ENCODE measurements around the gene TMEM59.

DNA sequence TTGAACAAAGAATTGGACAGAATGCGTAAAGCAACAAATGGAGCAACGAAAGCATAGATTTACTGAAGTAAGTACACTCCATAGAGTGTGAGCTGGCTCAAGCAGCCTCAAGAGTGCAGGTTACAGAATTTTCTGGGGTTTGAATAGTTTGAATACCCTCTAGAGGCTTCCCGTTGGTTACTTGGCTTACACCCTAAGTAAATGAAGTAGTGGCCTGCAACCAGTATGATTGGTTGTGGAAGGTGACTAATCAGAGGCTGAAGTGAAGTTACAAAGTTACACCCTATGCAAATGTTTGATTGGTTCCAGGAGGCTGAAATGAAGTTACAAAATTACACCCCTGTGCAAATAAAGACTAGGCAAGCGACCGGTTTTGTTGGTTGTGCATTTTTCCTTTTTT is 11.3 kb upstream of the TMEM59 start:
- no peak for TF ChIP-seq CTCF (IDR thresholded peaks at IDR 0.05)
- no peak for TF ChIP-seq EZH2 (IDR thresholded peaks at IDR 0.05; ENCODE audit: borderline replicate concordance, insufficient read depth, low read depth, low read length, poor library complexity, severe bottlenecking)

All from B cell (primary cell).